ENCODE results near the gene PRIMPOL.
"Not testable (repeated sequence)": the region's sequence is repeated elsewhere in the genome, so short reads cannot be mapped to it uniquely, and the experiment has no call there.

The PRIMPOL gene

DNA sequence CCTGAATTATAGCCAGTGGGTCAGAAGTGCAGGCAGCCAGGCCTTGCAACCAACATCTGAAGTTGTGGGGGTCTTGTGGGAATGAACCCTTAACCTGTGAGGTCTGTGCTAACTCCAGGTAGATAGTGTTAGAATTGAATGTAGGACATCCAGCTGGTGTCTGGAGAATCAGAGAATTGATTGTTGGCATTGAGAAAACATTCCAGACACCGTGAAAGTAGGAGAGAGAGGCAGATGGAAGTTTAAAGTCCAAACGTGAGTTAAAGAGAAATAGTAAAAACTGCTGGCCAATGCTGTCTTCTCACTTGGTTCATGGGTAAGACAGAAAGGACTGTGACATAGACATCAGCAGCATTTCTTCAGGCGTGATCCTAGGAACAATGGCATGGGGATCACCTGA lies 28.0 kb upstream of the PRIMPOL start:
- Histone ChIP-seq H3K4me1 (ENCODE audit: control insufficient read depth, low read length) (peaks cover 7% of the 10 kb centered on the region), H3F3A (ENCODE audit: control insufficient read depth, insufficient read depth) (no peaks in the 10 kb centered on the region), H3K4me2 (ENCODE audit: low read length) (no peak overlapping the region), H3K27ac (ENCODE audit: low read depth, low read length) (no peak overlapping the region), H3K36me3 (ENCODE audit: control insufficient read depth, low read length) (no peaks in the 10 kb centered on the region), H4K20me1 (ENCODE audit: control insufficient read depth, insufficient read depth, low read depth, low read length) (no peaks in the 10 kb centered on the region), H3K9me3 (ENCODE audit: control insufficient read depth, insufficient read depth, low read length) (no peaks in the 10 kb centered on the region), H3K4me3 (ENCODE audit: low read length) (no peak overlapping the region), H3K9me2 (replicated peaks; ENCODE audit: control insufficient read depth, low read length) (no peaks in the 10 kb centered on the region), H3K27me3 (ENCODE audit: control insufficient read depth, low read length) (no peaks in the 10 kb centered on the region), H3K79me2 (ENCODE audit: control insufficient read depth, low read length) (no peaks in the 10 kb centered on the region)
- TF ChIP-seq EZH2phosphoT487 (IDR thresholded peaks at IDR 0.05; ENCODE audit: borderline replicate concordance, low read length), result no peak
- TF ChIP-seq, protein P1, sequence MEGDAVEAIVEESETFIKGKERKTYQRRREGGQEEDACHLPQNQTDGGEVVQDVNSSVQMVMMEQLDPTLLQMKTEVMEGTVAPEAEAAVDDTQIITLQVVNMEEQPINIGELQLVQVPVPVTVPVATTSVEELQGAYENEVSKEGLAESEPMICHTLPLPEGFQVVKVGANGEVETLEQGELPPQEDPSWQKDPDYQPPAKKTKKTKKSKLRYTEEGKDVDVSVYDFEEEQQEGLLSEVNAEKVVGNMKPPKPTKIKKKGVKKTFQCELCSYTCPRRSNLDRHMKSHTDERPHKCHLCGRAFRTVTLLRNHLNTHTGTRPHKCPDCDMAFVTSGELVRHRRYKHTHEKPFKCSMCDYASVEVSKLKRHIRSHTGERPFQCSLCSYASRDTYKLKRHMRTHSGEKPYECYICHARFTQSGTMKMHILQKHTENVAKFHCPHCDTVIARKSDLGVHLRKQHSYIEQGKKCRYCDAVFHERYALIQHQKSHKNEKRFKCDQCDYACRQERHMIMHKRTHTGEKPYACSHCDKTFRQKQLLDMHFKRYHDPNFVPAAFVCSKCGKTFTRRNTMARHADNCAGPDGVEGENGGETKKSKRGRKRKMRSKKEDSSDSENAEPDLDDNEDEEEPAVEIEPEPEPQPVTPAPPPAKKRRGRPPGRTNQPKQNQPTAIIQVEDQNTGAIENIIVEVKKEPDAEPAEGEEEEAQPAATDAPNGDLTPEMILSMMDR (IDR thresholded peaks at IDR 0.05; ENCODE audit: low read depth, low read length, poor library complexity, severe bottlenecking), result no peak

DNA sequence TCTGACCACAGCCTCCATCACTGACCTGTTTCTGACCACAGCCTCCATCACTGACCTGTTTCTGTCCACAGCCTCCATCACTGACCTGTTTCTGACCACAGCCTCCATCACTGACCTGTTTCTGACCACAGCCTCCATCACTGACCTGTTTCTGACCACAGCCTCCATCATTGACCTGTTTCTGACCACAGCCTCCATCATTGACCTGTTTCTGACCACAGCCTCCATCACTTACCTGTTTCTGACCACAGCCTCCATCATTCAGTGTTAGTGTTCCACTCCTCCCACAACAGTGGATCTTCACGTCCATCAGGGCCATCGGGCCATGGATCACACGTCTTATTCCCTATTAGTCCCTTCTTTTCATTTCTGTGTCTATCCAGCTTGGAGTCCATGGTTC lies 25.0 kb upstream of the PRIMPOL start:
- not testable (repeated sequence) for H3K9me2 ChIP-seq (replicated peaks; ENCODE audit: control insufficient read depth, low read length); H3K27ac ChIP-seq (ENCODE audit: low read depth, low read length); H3K4me3 ChIP-seq (ENCODE audit: low read length); H3K4me2 ChIP-seq (ENCODE audit: low read length); H3K4me1 ChIP-seq (ENCODE audit: control insufficient read depth, low read length); H4K20me1 ChIP-seq (ENCODE audit: control insufficient read depth, insufficient read depth, low read depth, low read length); H3K79me2 ChIP-seq (ENCODE audit: control insufficient read depth, low read length); H3K9me3 ChIP-seq (ENCODE audit: control insufficient read depth, insufficient read depth, low read length); H3F3A ChIP-seq (ENCODE audit: control insufficient read depth, insufficient read depth); H3K27me3 ChIP-seq (ENCODE audit: control insufficient read depth, low read length)
- peaks cover 16% of the 10 kb centered on the region for H3K36me3 ChIP-seq (ENCODE audit: control insufficient read depth, low read length)

DNA sequence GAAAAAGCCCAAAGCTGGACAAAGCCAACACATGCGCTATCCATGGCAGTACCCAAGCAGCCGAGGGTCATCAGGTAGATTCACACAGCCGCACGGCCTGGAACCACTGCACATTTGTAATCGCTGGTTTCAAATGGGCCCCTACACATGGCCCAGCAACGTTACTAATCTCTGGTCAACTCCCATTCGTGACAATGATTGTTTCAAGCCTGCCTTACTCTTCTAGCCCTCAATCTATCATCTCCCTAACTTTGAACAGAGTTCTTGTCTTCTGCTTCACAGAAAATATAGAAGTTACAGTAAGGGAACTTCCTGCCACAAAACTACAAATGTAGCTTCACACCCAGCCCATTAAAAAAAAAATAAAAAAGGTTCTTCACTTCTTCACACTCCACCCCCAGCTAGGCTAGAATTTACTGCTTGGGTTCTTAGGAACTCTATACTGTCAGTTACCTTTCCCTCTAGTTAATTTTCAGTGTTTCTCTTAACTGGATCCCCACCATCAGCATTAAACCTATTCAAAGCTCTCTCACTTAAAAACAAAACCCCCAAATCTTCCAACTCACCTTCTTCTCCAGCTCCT lies 24.5 kb upstream of the PRIMPOL start:
- H3F3A ChIP-seq (ENCODE audit: control insufficient read depth, insufficient read depth), result peaks cover 4% of the 10 kb centered on the region; the same call in 1 of the 2 replicates
- no peaks in the 10 kb centered on the region for H3K9me3 ChIP-seq (ENCODE audit: control insufficient read depth, insufficient read depth, low read length)
- peaks cover 21% of the 10 kb centered on the region for H3K36me3 ChIP-seq (ENCODE audit: control insufficient read depth, low read length)
- H4K20me1 ChIP-seq (ENCODE audit: control insufficient read depth, insufficient read depth, low read depth, low read length), result no peaks in the 10 kb centered on the region
- no peaks in the 10 kb centered on the region for H3K9me2 ChIP-seq (replicated peaks; ENCODE audit: control insufficient read depth, low read length)
- no peak overlapping the region for H3K4me2 ChIP-seq (ENCODE audit: low read length)
- TF ChIP-seq, protein P1 (IDR thresholded peaks at IDR 0.05; ENCODE audit: low read depth, low read length, poor library complexity, severe bottlenecking), result no peak
- no peak for TF ChIP-seq EZH2phosphoT487 (IDR thresholded peaks at IDR 0.05; ENCODE audit: borderline replicate concordance, low read length)
- H3K79me2 ChIP-seq (ENCODE audit: control insufficient read depth, low read length), result no peaks in the 10 kb centered on the region
- no peaks in the 10 kb centered on the region for H3K4me1 ChIP-seq (ENCODE audit: control insufficient read depth, low read length)
- no peak overlapping the region for H3K4me3 ChIP-seq (ENCODE audit: low read length)
- no peaks in the 10 kb centered on the region for H3K27me3 ChIP-seq (ENCODE audit: control insufficient read depth, low read length)
- H3K27ac ChIP-seq (ENCODE audit: low read depth, low read length), result no peak overlapping the region

DNA sequence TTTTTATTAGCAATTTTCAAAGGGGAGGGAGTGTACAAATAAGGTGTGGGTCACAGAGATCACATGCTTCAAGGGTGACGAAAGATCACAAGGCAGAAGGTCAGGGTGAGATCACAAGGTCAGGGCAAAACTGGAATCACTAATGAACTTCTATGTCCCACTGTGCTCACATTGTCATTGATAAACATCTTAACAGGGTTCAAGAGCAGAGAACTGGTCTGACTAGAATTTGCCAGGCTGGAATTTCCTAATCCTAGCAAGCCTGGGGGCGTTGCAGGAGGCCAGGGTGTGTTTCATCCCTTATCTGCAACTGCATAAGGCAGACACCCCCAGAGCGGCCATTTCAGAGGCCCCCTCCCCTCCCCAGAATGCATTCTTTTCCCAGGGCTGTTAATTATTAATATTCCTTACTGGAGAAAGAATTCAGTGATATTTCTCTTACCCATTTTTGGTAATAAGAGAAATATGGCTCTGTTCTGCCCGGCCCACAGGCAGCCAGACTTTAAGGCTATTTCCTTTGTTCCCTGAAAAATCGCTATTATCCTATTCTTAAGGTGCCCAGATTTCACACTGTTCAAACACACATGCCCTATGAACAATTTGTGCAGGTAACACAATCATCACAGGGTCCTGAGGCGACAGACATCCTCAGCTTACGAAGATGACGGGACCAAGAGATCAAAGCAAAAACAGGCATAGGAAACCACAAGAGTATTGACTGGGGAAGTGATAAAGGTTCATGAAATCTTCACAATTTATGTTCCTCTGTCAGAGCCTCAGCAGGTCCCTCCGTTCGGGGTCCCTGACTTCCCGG lies 23.5 kb upstream of the PRIMPOL start:
- not testable (repeated sequence) for H3K4me1 ChIP-seq (ENCODE audit: control insufficient read depth, low read length); H3F3A ChIP-seq (ENCODE audit: control insufficient read depth, insufficient read depth); H3K9me3 ChIP-seq (ENCODE audit: control insufficient read depth, insufficient read depth, low read length); H3K4me3 ChIP-seq (ENCODE audit: low read length); H3K27ac ChIP-seq (ENCODE audit: low read depth, low read length); H3K79me2 ChIP-seq (ENCODE audit: control insufficient read depth, low read length); H4K20me1 ChIP-seq (ENCODE audit: control insufficient read depth, insufficient read depth, low read depth, low read length); H3K4me2 ChIP-seq (ENCODE audit: low read length); H3K9me2 ChIP-seq (replicated peaks; ENCODE audit: control insufficient read depth, low read length); H3K27me3 ChIP-seq (ENCODE audit: control insufficient read depth, low read length)
- H3K36me3 ChIP-seq (ENCODE audit: control insufficient read depth, low read length), result peaks cover 31% of the 10 kb centered on the region

All from DOHH2 (cell line).